GM12878 (cell line): Measurements from ENCODE around the gene AP5Z1.

ENCODE experiments used
- EZH2 ChIP-seq: IDR thresholded peaks from 2 replicates; pipeline ENCODE4 v1.6.1; 2012; ENCODE audit warnings: low read depth, mild to moderate bottlenecking, control low read depth, inconsistent platforms, low read length, borderline replicate concordance; ENCODE audit not compliant: control insufficient read depth
- IRF3 ChIP-seq: fragments of 450-650 bp; IDR thresholded peaks from 2 replicates; pipeline ENCODE4 v1.6.1; 2014; ENCODE audit warnings: mild to moderate bottlenecking
- POLR2A ChIP-seq: IDR thresholded peaks from 2 replicates; pipeline ENCODE4 v1.6.1; 2011; ENCODE audit warnings: low read depth, mild to moderate bottlenecking, low read length
- POLR2AphosphoS5 ChIP-seq: IDR thresholded peaks from 2 replicates; pipeline ENCODE4 v1.6.1; 2011; ENCODE audit warnings: mild to moderate bottlenecking, low read length, inconsistent platforms
- TAF1 ChIP-seq: IDR thresholded peaks from 2 replicates; pipeline ENCODE4 v1.6.1; 2011; ENCODE audit warnings: mild to moderate bottlenecking, low read depth, low read length, borderline replicate concordance

DNA sequence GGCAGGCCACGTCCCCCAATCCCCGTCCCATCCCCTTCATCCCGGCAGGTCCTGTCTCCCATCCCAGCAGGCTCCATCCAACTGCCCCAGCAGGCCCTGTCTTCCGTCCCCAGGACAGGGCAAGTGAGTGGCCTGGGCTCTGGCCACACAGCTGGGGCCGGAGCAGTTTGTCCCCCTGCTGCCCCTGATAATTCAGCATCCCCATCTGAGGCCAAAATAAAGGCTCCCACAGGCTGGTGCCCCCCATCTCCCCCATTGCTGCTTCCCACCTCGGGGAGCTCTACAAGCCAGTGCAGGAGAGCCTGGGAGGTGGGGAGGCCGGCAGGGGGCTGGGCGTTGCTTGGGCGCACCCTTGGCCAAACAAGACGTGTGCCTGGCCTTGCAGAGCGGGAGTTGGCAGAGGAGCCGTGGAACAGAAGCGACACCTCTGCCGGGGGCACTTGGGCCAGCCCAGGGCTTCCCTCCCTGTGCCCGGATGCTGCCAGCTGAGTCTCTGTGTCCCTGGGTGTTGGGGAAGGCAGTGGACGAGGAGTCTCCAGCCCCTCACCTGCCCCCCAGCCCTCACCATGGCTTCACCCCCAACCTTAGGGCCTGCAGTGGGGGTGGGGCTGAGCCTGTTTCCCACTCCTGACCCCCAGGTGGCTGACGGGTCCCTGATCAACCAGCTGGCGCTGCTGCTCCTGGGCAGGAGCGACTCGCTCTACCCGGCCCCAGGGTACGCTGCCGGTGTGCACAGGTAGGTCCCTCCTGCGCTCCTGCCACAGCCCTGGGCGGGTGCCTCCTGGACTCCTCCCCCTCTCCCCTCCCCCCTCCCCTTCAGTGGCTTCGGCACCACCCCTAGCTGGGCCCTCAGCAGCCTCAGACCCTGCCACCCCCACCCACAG is 14.0 kb downstream of the AP5Z1 start:
- peak; percentile 12 for TF ChIP-seq POLR2A
- no peak for TF ChIP-seq EZH2
- no peak for TF ChIP-seq IRF3
- no peak for TF ChIP-seq TAF1
- TF ChIP-seq POLR2AphosphoS5 = no peak
